GM23338 (cell line): ENCODE data around the gene INO80. TPM values are rescaled to one million over a fixed set of nuclear protein-coding genes. Genes with fewer than 3 reads are reported as not detected.

Experiments used
- ATAC-seq: fragments of 200-7000 bp; cut with Tn5 transposase; 3 replicates; pipeline ENCODE4 v1.9.1; 2020
- DNase-seq: peaks from one replicate; pipeline ENCODE4 v3.0.0-alpha.2; 2015; ENCODE audit warnings: low spot score
- H2AFZ ChIP-seq: fragments of 200-600 bp; sonication (generic); 2 replicates; pipeline ENCODE4 v1.8.0; 2016; ENCODE audit warnings: antibody characterized with exemption, mild to moderate bottlenecking, moderate library complexity
- H3F3A ChIP-seq: fragments of 200-600 bp; sonication (generic); replicated peaks from 2 replicates; pipeline ENCODE4 v1.8.0; 2017; ENCODE audit warnings: antibody characterized with exemption, mixed run types, low read depth
- H3K27ac ChIP-seq: fragments of 200-600 bp; sonication (generic); 2 replicates; pipeline ENCODE4 v1.6.1; 2016; ENCODE audit warnings: low read depth
- H3K27me3 ChIP-seq: fragments of 200-600 bp; sonication (generic); 2 replicates; pipeline ENCODE4 v1.8.0; 2016; ENCODE audit warnings: mild to moderate bottlenecking, mixed run types, moderate library complexity; ENCODE audit not compliant: insufficient read depth
- H3K36me3 ChIP-seq: fragments of 200-600 bp; sonication (generic); 2 replicates; pipeline ENCODE4 v1.8.0; 2016; ENCODE audit warnings: mild to moderate bottlenecking; ENCODE audit not compliant: insufficient read depth
- H3K4me1 ChIP-seq: fragments of 200-600 bp; sonication (generic); 2 replicates; pipeline ENCODE4 v1.8.0; 2016; ENCODE audit warnings: mild to moderate bottlenecking, moderate library complexity; ENCODE audit not compliant: insufficient read depth
- H3K4me2 ChIP-seq: fragments of 200-600 bp; sonication (generic); 2 replicates; pipeline ENCODE4 v1.7.1; 2017; ENCODE audit warnings: mixed run types
- H3K4me3 ChIP-seq: fragments of 200-600 bp; sonication (generic); 2 replicates; pipeline ENCODE4 v1.6.1; 2016; ENCODE audit warnings: mixed run types
- H3K79me2 ChIP-seq: fragments of 200-600 bp; sonication (generic); replicated peaks from 2 replicates; pipeline ENCODE4 v1.8.0; 2017; ENCODE audit warnings: mild to moderate bottlenecking; ENCODE audit not compliant: insufficient read depth
- H3K9me2 ChIP-seq: fragments of 200-600 bp; sonication (generic); 2 replicates; pipeline ENCODE4 v1.8.0; 2017; ENCODE audit not compliant: insufficient read depth
- H4K20me1 ChIP-seq: fragments of 200-600 bp; sonication (generic); replicated peaks from 2 replicates; pipeline ENCODE4 v1.8.0; 2017; ENCODE audit warnings: mild to moderate bottlenecking; ENCODE audit not compliant: insufficient read depth
- H3K27ac Mint-ChIP-seq: 2 replicates; pipeline ENCODE4 v1.8.0; 2020; ENCODE audit warnings: inconsistent platforms, mild to moderate bottlenecking, moderate library complexity, mixed read lengths
- H3K27me3 Mint-ChIP-seq: 3 replicates; pipeline ENCODE4 v1.8.0; 2022; ENCODE audit warnings: low read depth, mild to moderate bottlenecking, moderate library complexity, mixed read lengths, inconsistent platforms; ENCODE audit not compliant: insufficient read depth, poor library complexity
- H3K36me3 Mint-ChIP-seq: 3 replicates; pipeline ENCODE4 v1.8.0; 2021; ENCODE audit warnings: low read depth, mild to moderate bottlenecking, inconsistent platforms, moderate library complexity, mixed read lengths
- H3K4me1 Mint-ChIP-seq: 3 replicates; pipeline ENCODE4 v1.8.0; 2020; ENCODE audit warnings: mild to moderate bottlenecking, inconsistent platforms, mixed read lengths
- H3K4me3 Mint-ChIP-seq: 3 replicates; pipeline ENCODE4 v1.8.0; 2021; ENCODE audit warnings: moderate library complexity, mild to moderate bottlenecking, inconsistent platforms, mixed read lengths
- H3K9me3 Mint-ChIP-seq: 3 replicates; pipeline ENCODE4 v1.8.0; 2020; ENCODE audit warnings: moderate library complexity, mild to moderate bottlenecking, inconsistent platforms, mixed read lengths
- EZH2 ChIP-seq: fragments of 200-600 bp; sonication (generic); IDR thresholded peaks from one replicate; pipeline ENCODE4 v1.8.0; 2017; ENCODE audit warnings: antibody characterized with exemption, mild to moderate bottlenecking, low read depth; ENCODE audit not compliant: unreplicated experiment
- EZH2phosphoT487 ChIP-seq: fragments of 200-600 bp; sonication (generic); IDR thresholded peaks from one replicate; pipeline ENCODE4 v1.8.1; 2018; ENCODE audit warnings: antibody characterized with exemption; ENCODE audit not compliant: unreplicated experiment
- POLR2AphosphoS5 ChIP-seq: IDR thresholded peaks from 2 replicates; pipeline ENCODE4 v1.6.1; 2016; ENCODE audit warnings: antibody characterized with exemption, low read depth
- ZNF331 ChIP-seq: fragments of 250-450 bp; sonication (Bioruptor Pico); IDR thresholded peaks from 2 replicates; pipeline ENCODE4 v1.5.0; 2020; ENCODE audit warnings: low read depth, mild to moderate bottlenecking, moderate library complexity
- polyA plus RNA-seq: library from polyadenylated mRNA; unstranded; fragments of >200 nt; fragmentation: Nextera tagmentation; extraction: Ambion mirVana; gene quantifications from 2 replicates; pipeline ENCODE4 v1.2.1, GENCODE V29; 2016
- total RNA-seq: library from RNA; depleted of rRNA; stranded (reverse); fragments of >200 nt; shearing (Covaris generic); gene quantifications from 2 replicates; pipeline ENCODE4 v1.2.3, GENCODE V29; 2014
- TF ChIP-seq, protein P1 (sequence below): IDR thresholded peaks from one replicate; pipeline ENCODE4 v1.6.1; 2018; ENCODE audit warnings: antibody characterized with exemption; ENCODE audit not compliant: unreplicated experiment
- TF ChIP-seq, protein P2 (sequence below), 2 experiments: fragments of 200-600 bp in 1 of 2; sonication (generic) in 1 of 2; conservative IDR thresholded peaks; 2 replicates each; pipeline versions ENCODE4 v1.5.1 to v1.6.1; 2016 to 2017; ENCODE audit warnings: antibody characterized with exemption in 2 of 2, low read depth in 2 of 2, mild to moderate bottlenecking in 2 of 2, moderate library complexity in 1 of 2

INO80 gene
- total and polyA plus RNA-seq, 2 experiments from 2014 or later: 6.5 to 24.9 TPM

DNA sequence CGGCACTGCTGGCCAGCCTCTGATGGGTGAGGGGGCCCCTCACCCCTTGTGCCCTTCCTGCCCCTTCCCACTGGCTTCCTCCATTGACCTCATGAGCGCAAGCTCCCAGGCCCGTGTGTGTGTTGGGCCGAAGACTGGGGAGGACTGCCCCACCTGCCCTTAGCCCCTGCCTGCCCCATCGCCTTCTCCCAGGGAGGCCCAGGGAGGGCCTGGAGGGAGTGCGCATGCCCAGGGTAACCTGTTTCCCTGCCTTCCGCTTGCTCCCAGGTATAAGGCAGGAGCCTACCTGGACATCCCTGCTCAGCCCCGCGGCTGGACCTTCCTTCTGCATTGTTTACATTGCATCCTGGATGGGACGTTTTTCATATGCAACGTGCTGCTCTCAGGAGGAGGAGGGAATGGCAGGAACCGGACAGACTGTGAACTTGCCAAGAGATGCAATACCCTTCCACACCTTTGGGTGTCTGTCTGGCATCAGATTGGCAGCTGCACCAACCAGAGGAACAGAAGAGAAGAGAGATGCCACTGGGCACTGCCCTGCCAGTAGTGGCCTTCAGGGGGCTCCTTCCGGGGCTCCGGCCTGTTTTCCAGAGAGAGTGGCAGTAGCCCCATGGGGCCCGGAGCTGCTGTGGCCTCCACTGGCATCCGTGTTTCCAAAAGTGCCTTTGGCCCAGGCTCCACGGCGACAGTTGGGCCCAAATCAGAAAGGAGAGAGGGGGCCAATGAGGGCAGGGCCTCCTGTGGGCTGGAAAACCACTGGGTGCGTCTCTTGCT, 178.1 kb downstream of the INO80 start:
- Mint-ChIP-seq H3K4me3 (no peak overlapping the region), H3K9me3 (no peaks in the 10 kb centered on the region; the same call in 2 of the 3 replicates), H3K4me1 (peaks cover 36% of the 10 kb centered on the region), H3K36me3 (no peaks in the 10 kb centered on the region; the same call in 2 of the 3 replicates), H3K27ac (no peak overlapping the region), H3K27me3 (peaks cover 42% of the 10 kb centered on the region)
- Histone ChIP-seq H2AFZ (no peak overlapping the region), H4K20me1 (no peaks in the 10 kb centered on the region), H3K9me2 (no peaks in the 10 kb centered on the region), H3K4me2 (no peak overlapping the region), H3K4me1 (peaks cover 20% of the 10 kb centered on the region), H3F3A (peaks cover 17% of the 10 kb centered on the region), H3K36me3 (no peaks in the 10 kb centered on the region), H3K27ac (no peak overlapping the region), H3K4me3 (no peak overlapping the region), H3K27me3 (peaks cover 25% of the 10 kb centered on the region), H3K79me2 (no peaks in the 10 kb centered on the region)
- DNase-seq (peak; percentile 45), ATAC-seq (peak; percentile 2; the same call in 1 of the 3 replicates)
- no peak for TF ChIP-seq ZNF331 (CRISPR knock-in tag)
- TF ChIP-seq, protein P1, sequence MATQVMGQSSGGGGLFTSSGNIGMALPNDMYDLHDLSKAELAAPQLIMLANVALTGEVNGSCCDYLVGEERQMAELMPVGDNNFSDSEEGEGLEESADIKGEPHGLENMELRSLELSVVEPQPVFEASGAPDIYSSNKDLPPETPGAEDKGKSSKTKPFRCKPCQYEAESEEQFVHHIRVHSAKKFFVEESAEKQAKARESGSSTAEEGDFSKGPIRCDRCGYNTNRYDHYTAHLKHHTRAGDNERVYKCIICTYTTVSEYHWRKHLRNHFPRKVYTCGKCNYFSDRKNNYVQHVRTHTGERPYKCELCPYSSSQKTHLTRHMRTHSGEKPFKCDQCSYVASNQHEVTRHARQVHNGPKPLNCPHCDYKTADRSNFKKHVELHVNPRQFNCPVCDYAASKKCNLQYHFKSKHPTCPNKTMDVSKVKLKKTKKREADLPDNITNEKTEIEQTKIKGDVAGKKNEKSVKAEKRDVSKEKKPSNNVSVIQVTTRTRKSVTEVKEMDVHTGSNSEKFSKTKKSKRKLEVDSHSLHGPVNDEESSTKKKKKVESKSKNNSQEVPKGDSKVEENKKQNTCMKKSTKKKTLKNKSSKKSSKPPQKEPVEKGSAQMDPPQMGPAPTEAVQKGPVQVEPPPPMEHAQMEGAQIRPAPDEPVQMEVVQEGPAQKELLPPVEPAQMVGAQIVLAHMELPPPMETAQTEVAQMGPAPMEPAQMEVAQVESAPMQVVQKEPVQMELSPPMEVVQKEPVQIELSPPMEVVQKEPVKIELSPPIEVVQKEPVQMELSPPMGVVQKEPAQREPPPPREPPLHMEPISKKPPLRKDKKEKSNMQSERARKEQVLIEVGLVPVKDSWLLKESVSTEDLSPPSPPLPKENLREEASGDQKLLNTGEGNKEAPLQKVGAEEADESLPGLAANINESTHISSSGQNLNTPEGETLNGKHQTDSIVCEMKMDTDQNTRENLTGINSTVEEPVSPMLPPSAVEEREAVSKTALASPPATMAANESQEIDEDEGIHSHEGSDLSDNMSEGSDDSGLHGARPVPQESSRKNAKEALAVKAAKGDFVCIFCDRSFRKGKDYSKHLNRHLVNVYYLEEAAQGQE: no peak
- TF ChIP-seq, protein P2, sequence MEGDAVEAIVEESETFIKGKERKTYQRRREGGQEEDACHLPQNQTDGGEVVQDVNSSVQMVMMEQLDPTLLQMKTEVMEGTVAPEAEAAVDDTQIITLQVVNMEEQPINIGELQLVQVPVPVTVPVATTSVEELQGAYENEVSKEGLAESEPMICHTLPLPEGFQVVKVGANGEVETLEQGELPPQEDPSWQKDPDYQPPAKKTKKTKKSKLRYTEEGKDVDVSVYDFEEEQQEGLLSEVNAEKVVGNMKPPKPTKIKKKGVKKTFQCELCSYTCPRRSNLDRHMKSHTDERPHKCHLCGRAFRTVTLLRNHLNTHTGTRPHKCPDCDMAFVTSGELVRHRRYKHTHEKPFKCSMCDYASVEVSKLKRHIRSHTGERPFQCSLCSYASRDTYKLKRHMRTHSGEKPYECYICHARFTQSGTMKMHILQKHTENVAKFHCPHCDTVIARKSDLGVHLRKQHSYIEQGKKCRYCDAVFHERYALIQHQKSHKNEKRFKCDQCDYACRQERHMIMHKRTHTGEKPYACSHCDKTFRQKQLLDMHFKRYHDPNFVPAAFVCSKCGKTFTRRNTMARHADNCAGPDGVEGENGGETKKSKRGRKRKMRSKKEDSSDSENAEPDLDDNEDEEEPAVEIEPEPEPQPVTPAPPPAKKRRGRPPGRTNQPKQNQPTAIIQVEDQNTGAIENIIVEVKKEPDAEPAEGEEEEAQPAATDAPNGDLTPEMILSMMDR (conservative IDR thresholded peaks at IDR 0.05; ENCODE audit: low read depth in 2 of 2): peak; percentile 33 to 44
- TF ChIP-seq EZH2phosphoT487: no peak

DNA sequence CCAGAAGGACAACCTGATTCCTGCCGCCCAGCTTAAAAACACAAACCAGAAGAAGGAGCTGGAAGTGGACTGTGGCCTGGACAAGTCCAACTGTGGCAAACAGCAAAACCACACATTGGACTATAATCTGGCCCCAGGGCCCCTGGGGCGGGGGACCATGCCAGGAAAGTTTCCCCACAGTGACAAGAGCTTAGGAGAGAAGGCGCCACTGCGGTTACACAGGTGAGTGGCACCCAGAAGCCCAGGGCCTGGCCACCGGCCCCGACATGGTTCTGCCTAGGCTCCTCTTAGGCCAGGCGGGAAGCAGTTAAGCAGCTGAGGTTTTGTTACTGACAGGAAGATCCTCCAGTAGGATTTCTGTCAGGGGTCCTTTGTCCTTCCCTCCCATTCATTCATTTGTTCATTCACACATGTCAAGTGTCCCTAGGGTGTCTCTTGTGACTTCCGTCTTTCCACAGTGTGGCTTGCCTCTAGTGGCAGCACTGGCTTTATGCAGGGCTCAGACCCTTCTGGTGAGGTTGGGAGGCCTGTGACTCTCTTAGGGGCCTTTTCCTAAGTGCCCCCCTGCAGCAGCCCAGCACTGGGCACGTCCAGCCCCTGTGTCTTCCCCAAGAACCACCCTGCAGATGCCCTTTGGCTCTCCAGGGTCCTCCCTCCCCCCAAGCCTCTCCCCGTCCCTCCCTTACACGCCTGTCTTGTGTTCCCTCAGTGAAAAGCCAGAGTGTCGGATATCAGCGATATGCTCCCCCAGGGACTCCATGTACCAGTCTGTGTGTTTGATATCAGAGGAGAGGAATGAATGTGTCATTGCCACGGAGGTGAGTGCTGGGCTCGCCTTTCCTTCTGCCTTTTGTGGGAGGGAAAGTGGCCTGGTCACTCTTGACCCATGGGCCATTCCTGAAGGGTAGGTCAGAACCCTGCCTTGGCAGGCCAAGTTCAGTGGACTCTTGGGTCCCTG, 179.1 kb downstream of the INO80 start:
- H3K4me1 Mint-ChIP-seq: peaks cover 35% of the 10 kb centered on the region
- Histone ChIP-seq H3K27me3 (peaks cover 34% of the 10 kb centered on the region), H4K20me1 (no peaks in the 10 kb centered on the region), H2AFZ (no peak overlapping the region), H3K4me2 (no peak overlapping the region), H3K36me3 (no peaks in the 10 kb centered on the region), H3K79me2 (no peaks in the 10 kb centered on the region), H3K27ac (no peak overlapping the region), H3K4me3 (no peak overlapping the region), H3K9me2 (no peaks in the 10 kb centered on the region), H3K4me1 (peaks cover 12% of the 10 kb centered on the region; the same call in 1 of the 2 replicates), H3F3A (peaks cover 9% of the 10 kb centered on the region; the same call in 1 of the 2 replicates)
- H3K27me3 Mint-ChIP-seq: peaks cover 44% of the 10 kb centered on the region
- no peak overlapping the region; the same call in 2 of the 3 replicates for H3K4me3 Mint-ChIP-seq
- no peaks in the 10 kb centered on the region for H3K9me3 Mint-ChIP-seq
- no peak for DNase-seq
- no peak overlapping the region for H3K27ac Mint-ChIP-seq
- ATAC-seq: no peak; the same call in 2 of the 3 replicates
- no peaks in the 10 kb centered on the region; the same call in 2 of the 3 replicates for H3K36me3 Mint-ChIP-seq
- TF ChIP-seq POLR2AphosphoS5 (no peak), EZH2 (no peak)
